ENCODE measurements around the gene SPPL2B. TPM values are rescaled to one million over a fixed set of nuclear protein-coding genes. Genes with fewer than 3 reads are reported as not detected.

Gene SPPL2B
- total RNA-seq, 1 donor from 2014 or later = 119 TPM

DNA sequence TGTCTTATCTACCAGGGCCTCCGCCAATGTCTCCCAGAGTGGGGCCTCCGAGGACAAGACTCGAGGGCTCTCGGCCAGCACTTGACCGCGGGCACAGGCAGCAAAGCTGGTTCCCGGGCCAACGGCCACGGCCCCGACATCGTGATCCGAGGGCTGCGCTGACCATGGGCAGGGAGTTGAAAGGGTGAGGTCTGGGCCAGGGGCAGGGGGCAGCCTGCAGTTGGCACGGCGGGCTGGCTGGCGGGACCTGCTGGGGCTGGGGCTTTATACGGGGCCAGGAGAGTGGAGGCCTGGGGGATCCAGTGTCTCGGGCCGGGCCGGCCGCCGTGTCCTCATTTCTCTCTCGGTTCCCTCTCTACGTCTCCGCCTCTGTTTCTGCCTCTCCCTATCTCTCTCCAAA, 10.7 kb upstream of the SPPL2B start:
- Mint-ChIP-seq H3K27ac (ENCODE audit: unreplicated experiment) (no peak overlapping the region), H3K4me3 (no peak overlapping the region), H3K9me3 (peaks cover 5% of the 10 kb centered on the region), H3K36me3 (ENCODE audit: low read depth) (peaks cover 4% of the 10 kb centered on the region), H3K27me3 (ENCODE audit: low read depth) (peaks cover 17% of the 10 kb centered on the region), H3K4me1 (peaks cover 5% of the 10 kb centered on the region)
- DNase-seq (ENCODE audit: low read depth, low spot score) = no peak
- TF ChIP-seq, protein P1, sequence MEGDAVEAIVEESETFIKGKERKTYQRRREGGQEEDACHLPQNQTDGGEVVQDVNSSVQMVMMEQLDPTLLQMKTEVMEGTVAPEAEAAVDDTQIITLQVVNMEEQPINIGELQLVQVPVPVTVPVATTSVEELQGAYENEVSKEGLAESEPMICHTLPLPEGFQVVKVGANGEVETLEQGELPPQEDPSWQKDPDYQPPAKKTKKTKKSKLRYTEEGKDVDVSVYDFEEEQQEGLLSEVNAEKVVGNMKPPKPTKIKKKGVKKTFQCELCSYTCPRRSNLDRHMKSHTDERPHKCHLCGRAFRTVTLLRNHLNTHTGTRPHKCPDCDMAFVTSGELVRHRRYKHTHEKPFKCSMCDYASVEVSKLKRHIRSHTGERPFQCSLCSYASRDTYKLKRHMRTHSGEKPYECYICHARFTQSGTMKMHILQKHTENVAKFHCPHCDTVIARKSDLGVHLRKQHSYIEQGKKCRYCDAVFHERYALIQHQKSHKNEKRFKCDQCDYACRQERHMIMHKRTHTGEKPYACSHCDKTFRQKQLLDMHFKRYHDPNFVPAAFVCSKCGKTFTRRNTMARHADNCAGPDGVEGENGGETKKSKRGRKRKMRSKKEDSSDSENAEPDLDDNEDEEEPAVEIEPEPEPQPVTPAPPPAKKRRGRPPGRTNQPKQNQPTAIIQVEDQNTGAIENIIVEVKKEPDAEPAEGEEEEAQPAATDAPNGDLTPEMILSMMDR (conservative IDR thresholded peaks at IDR 0.05) = no peak

DNA sequence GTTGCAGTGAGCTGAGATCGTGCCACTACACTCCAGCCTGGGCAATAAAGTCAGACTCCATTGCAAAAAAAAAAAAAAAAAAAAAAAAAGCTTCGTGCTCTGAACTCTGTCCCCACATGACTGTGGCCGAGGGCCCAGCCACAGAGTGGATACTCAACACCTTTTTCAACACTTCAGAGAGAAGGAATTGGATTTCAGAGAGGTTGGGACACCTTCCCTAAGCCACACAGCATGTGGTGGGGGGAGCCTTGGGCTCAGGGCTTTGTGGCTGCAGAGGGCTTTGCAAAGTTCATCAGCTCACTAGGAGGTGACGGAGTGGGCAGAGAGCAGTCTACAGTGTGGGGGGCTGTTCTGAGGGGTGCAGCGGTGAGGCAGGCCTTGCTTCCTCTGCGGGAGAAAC, 9.6 kb upstream of the SPPL2B start:
- Mint-ChIP-seq H3K9me3 (peaks cover 5% of the 10 kb centered on the region), H3K27ac (ENCODE audit: unreplicated experiment) (no peak overlapping the region), H3K4me1 (peaks cover 5% of the 10 kb centered on the region), H3K4me3 (no peak overlapping the region), H3K27me3 (ENCODE audit: low read depth) (peaks cover 8% of the 10 kb centered on the region), H3K36me3 (ENCODE audit: low read depth) (peaks cover 4% of the 10 kb centered on the region)
- no peak for DNase-seq (ENCODE audit: low read depth, low spot score)
- TF ChIP-seq, protein P1 (conservative IDR thresholded peaks at IDR 0.05) = no peak

DNA sequence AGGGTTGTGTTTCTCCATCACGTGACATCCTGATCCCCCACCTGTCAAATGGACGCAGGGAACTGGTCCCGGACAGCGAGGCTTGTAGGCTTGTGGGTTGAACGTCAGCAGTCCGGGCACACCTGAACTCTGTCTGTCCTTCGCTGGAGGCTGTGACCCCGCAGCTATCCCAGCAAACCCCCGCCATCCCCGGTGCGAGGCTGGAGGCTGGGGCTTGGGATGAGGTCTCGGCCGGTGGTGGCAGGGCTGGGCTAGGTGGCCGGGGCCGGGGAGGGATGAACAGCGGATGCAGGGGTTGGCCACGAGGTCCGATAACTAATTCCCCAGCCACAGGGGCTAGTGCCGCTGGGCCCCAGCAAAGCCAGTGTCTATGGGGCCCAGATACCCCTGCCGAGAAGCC, 8.9 kb upstream of the SPPL2B start:
- peaks cover 4% of the 10 kb centered on the region for H3K36me3 Mint-ChIP-seq (ENCODE audit: low read depth)
- DNase-seq (ENCODE audit: low read depth, low spot score) = no peak

DNA sequence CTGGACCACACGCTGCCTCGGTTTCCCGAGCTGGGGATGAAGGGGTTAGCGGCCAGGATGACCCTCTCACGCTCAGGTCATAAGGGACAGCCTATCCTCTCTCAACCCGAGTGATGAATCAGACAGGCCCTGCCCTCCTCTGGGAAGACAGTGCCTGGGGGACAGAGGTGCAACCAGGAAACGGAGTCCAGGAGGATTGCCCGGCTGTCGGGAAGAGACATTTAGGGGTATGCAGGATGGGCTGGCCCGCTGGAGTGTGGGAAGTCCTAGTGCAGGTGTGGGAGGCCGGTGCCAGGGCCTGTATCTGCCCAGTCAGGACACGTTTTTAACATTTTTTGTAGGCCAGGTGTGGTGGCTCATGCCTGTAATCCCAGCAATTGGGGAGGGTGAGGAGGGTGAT, 8.4 kb upstream of the SPPL2B start:
- Mint-ChIP-seq H3K36me3 (ENCODE audit: low read depth) (peaks cover 1% of the 10 kb centered on the region), H3K4me1 (peaks cover 5% of the 10 kb centered on the region)
- no peak for DNase-seq (ENCODE audit: low read depth, low spot score)

More for the DNA sequence above, 8.9 kb upstream of the SPPL2B start:
- no peak overlapping the region for H3K27ac Mint-ChIP-seq (ENCODE audit: unreplicated experiment)
- H3K4me1 Mint-ChIP-seq = peaks cover 5% of the 10 kb centered on the region
- TF ChIP-seq, protein P1 (conservative IDR thresholded peaks at IDR 0.05) = no peak
- peaks cover 5% of the 10 kb centered on the region for H3K9me3 Mint-ChIP-seq
- no peak overlapping the region for H3K4me3 Mint-ChIP-seq
- peaks cover 8% of the 10 kb centered on the region for H3K27me3 Mint-ChIP-seq (ENCODE audit: low read depth)

DNA sequence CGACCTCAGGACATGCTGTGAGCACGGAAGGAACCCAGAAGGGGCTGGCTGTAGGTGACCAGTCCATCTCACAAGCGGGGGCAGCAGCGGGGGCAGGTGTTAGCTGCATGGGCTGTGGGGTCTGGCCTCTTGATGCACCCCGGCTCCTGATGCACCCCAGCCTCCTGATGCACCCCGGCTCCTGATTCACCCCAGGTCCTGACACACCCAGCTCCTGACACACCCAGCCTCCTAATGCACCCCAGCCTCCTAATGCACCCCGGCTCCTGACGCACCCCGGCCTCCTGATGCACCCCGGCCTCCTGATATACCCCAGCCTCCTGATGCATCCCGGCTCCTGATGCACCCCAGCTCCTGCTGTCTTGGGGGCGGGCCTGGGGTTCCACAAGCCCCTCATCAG, 7.5 kb upstream of the SPPL2B start:
- no peak for DNase-seq (ENCODE audit: low read depth, low spot score)
- Mint-ChIP-seq H3K4me3 (no peak overlapping the region), H3K9me3 (no peaks in the 10 kb centered on the region), H3K27me3 (ENCODE audit: low read depth) (peaks cover under 1% of the 10 kb centered on the region), H3K4me1 (peaks cover 2% of the 10 kb centered on the region), H3K36me3 (ENCODE audit: low read depth) (no peaks in the 10 kb centered on the region), H3K27ac (ENCODE audit: unreplicated experiment) (no peak overlapping the region)
- TF ChIP-seq, protein P1 (conservative IDR thresholded peaks at IDR 0.05) = no peak

More for the DNA sequence above, 8.4 kb upstream of the SPPL2B start:
- TF ChIP-seq, protein P1 (conservative IDR thresholded peaks at IDR 0.05) = no peak
- no peak overlapping the region for H3K4me3 Mint-ChIP-seq
- H3K27me3 Mint-ChIP-seq (ENCODE audit: low read depth) = peaks cover 5% of the 10 kb centered on the region
- no peak overlapping the region for H3K27ac Mint-ChIP-seq (ENCODE audit: unreplicated experiment)
- peaks cover 2% of the 10 kb centered on the region for H3K9me3 Mint-ChIP-seq

Data from neural crest cell (in vitro differentiated cells).